Type B pancreatic cell (in vitro differentiated cells): ENCODE results near the gene RNASE8. TPM values are rescaled to one million over a fixed set of nuclear protein-coding genes. Genes with fewer than 3 reads are reported as not detected.
A peak's percentile ranks its signal among the peaks of the same experiment; 100 is the strongest.
"Not testable (repeated sequence)": the region's sequence is repeated elsewhere in the genome, so short reads cannot be mapped to it uniquely, and the experiment has no call there.

ENCODE experiments used
- DNase-seq: peaks from one replicate; pipeline ENCODE4 v3.0.0; 2021; ENCODE audit warnings: mixed read lengths; ENCODE audit not compliant: unreplicated experiment; ENCODE audit errors: extremely low spot score
- H3K27ac Mint-ChIP-seq: 2 replicates; pipeline ENCODE4 v1.8.0; 2021; ENCODE audit warnings: mild to moderate bottlenecking, mixed read lengths
- H3K27me3 Mint-ChIP-seq: 2 replicates; pipeline ENCODE4 v1.8.0; 2021; ENCODE audit warnings: mixed read lengths
- H3K36me3 Mint-ChIP-seq: 2 replicates; pipeline ENCODE4 v1.8.0; 2021; ENCODE audit warnings: mixed read lengths
- H3K4me1 Mint-ChIP-seq: one replicate; pipeline ENCODE4 v1.8.0; 2021; ENCODE audit warnings: mixed read lengths; ENCODE audit not compliant: unreplicated experiment
- H3K4me3 Mint-ChIP-seq: 2 replicates; pipeline ENCODE4 v1.8.0; 2021; ENCODE audit warnings: mild to moderate bottlenecking, mixed read lengths
- H3K9me3 Mint-ChIP-seq: 2 replicates; pipeline ENCODE4 v1.8.0; 2021; ENCODE audit warnings: mixed read lengths
- long read RNA-seq: library from polyadenylated mRNA; unstranded; transcript quantifications from one replicate; pipeline ENCODE4 v2.0.0, GENCODE V29; 2020
- total RNA-seq: library from RNA; stranded (reverse); gene quantifications from 2 replicates; pipeline ENCODE4 v1.2.1, GENCODE V29; 2021; ENCODE audit warnings: low replicate concordance
- TF ChIP-seq, protein P1 (sequence below): fragments of 200-600 bp; sonication (generic); conservative IDR thresholded peaks from 2 replicates; pipeline ENCODE4 v1.5.0; 2021; ENCODE audit warnings: antibody characterized with exemption, mild to moderate bottlenecking

RNASE8 gene, protein sequence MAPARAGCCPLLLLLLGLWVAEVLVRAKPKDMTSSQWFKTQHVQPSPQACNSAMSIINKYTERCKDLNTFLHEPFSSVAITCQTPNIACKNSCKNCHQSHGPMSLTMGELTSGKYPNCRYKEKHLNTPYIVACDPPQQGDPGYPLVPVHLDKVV
- total RNA-seq: not detected in 2 replicates
- long read RNA-seq: 0 reads

DNA sequence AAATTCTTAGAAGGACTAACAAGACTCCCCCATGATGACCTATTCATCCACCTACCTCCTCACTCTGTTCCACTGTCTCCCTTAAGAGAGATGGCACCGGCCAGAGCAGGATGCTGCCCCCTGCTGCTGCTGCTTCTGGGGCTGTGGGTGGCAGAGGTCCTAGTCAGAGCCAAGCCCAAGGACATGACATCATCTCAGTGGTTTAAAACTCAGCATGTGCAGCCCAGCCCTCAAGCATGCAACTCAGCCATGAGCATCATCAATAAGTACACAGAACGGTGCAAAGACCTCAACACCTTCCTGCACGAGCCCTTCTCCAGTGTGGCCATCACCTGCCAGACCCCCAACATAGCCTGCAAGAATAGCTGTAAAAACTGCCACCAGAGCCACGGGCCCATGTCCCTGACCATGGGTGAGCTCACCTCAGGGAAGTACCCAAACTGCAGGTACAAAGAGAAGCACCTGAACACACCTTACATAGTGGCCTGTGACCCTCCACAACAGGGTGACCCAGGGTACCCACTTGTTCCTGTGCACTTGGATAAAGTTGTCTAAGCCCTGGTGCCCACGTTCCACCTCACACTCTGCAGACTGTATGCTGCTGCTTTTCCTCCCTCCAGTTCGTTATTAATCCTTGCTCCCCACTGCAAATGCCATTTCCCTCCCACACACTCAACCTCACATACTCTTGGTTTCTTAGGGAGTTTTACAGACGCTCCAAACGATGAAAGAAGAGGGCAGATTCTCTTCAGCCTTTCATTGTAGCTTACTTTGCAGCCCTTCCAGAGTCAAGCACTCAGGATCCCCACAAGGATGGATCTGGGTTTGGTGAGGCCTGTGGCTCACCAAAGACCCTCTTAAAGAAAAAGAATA lies at the start of gene RNASE8:
Gene RNASE8, plus strand, starts transcription at position 20 of the 873 bp plus-strand sequence. Its CDS starts 71 bp downstream, at position 91.
- Mint-ChIP-seq H3K9me3 (no peaks in the 10 kb centered on the region), H3K27ac (no peak within 1 kb of the TSS), H3K4me3 (no peak within 1 kb of the TSS), H3K27me3 (peaks cover 4% of the 10 kb centered on the region), H3K36me3 (no peaks in the 10 kb centered on the region), H3K4me1 (peaks cover 33% of the 10 kb centered on the region)
- no peak for DNase-seq
- TF ChIP-seq, protein P1, sequence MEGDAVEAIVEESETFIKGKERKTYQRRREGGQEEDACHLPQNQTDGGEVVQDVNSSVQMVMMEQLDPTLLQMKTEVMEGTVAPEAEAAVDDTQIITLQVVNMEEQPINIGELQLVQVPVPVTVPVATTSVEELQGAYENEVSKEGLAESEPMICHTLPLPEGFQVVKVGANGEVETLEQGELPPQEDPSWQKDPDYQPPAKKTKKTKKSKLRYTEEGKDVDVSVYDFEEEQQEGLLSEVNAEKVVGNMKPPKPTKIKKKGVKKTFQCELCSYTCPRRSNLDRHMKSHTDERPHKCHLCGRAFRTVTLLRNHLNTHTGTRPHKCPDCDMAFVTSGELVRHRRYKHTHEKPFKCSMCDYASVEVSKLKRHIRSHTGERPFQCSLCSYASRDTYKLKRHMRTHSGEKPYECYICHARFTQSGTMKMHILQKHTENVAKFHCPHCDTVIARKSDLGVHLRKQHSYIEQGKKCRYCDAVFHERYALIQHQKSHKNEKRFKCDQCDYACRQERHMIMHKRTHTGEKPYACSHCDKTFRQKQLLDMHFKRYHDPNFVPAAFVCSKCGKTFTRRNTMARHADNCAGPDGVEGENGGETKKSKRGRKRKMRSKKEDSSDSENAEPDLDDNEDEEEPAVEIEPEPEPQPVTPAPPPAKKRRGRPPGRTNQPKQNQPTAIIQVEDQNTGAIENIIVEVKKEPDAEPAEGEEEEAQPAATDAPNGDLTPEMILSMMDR: no peak

DNA sequence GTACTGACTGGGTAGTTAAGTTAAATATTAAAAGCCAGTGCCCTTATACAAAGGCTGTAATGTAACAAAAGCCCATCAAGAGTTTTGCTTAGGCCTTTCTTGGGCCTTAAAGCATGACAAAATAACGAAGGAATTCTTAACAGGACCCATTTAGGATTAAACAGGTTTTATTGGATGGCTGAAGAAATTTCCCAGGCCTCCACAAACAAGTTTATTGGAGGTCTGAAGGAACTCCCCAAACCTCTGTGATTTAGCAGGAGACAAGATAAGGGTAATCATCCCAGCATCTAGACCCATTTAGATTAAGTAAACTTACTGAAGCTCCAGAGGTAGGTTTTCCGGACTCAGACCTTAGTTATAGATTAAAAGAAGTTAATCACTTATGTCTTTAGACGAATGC lies 47.9 kb upstream of the RNASE8 start:
- not testable (repeated sequence) for H3K9me3 Mint-ChIP-seq, H3K27me3 Mint-ChIP-seq, H3K4me1 Mint-ChIP-seq, H3K4me3 Mint-ChIP-seq, DNase-seq, H3K36me3 Mint-ChIP-seq
- peak overlapping the region; percentile 24 for H3K27ac Mint-ChIP-seq

DNA sequence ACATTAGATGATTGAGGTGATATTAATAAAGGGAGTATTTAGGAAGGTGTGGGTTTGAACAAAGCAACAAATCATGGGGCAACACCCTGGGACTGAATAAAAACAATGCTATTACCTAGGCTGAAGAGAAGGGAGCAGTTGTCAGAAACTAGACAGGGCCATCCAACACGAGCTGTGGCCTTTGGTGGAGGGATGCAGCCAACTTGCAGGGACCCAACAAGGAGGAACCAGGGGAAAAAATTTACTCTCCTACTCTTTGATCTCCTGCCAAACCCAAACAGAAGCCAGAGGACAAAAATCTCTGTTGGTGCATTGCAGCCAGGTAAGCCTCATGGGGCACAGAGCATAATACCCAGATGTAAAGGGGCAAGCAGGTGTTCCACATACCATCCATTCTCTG lies 46.5 kb upstream of the RNASE8 start:
- TF ChIP-seq, protein P1: no peak
- Mint-ChIP-seq H3K4me1 (peaks cover 19% of the 10 kb centered on the region), H3K9me3 (no peaks in the 10 kb centered on the region), H3K36me3 (no peaks in the 10 kb centered on the region), H3K27me3 (peaks cover 6% of the 10 kb centered on the region), H3K27ac (no peak overlapping the region), H3K4me3 (no peak overlapping the region)
- DNase-seq: no peak

DNA sequence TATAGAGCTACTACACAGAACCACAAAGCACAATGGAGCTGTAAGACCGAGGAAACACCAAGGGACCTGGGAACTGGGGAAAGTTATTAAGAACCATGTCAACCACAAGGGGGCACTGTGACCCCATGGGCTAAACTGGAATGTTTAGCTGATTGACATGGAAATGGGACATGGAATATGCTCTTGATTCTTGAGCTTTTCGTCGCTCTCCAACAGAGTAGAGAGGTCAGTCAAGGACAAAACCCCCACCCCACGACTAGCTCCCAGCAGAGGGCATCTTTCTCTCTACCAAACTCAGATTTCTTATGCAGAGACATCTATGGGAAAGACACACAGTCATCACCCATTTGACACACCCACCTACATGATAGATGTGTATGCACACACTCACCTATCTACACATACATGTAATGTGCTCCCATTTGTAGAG lies 42.8 kb upstream of the RNASE8 start:
- Mint-ChIP-seq H3K4me3 (no peak overlapping the region), H3K9me3 (no peaks in the 10 kb centered on the region), H3K36me3 (no peaks in the 10 kb centered on the region), H3K27ac (peak overlapping the region; percentile 47), H3K27me3 (peaks cover 6% of the 10 kb centered on the region), H3K4me1 (peaks cover 13% of the 10 kb centered on the region)
- TF ChIP-seq, protein P1: peak; percentile 95
- DNase-seq: peak; percentile 87

DNA sequence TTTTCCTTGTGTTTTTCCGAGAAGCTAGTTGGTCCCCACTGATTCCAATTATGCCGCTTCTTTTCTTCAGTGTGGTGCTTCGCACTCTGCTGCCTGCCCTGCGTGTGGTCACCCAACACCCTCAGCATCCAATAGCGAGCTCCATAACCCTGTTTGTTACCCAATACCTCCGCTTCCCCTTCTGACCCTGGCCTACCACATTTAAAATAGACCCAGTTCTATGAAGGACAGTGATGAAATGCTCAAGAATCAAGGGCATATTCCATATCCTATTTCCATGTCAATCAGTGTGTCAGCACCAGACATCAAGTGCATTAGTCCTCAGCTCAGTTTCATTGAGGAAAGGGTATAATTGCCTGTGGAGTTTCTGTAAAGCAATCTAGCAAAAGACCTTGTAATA lies 42.3 kb upstream of the RNASE8 start:
- Mint-ChIP-seq H3K9me3 (no peaks in the 10 kb centered on the region), H3K27me3 (peaks cover 6% of the 10 kb centered on the region), H3K4me3 (no peak overlapping the region), H3K27ac (no peak overlapping the region), H3K36me3 (no peaks in the 10 kb centered on the region), H3K4me1 (peaks cover 13% of the 10 kb centered on the region)
- TF ChIP-seq, protein P1: no peak
- DNase-seq: no peak
